Brain microvascular endothelial cell (primary cell): ENCODE results near the gene ATP2A2.

Experiments used
- DNase-seq: peaks from one replicate; pipeline ENCODE4 v3.0.0-alpha.2; 2020
- H3K27ac ChIP-seq: fragments of 250-450 bp; sonication (Bioruptor Pico); 2 replicates; pipeline ENCODE4 v1.5.1; 2020; ENCODE audit warnings: mild to moderate bottlenecking, moderate library complexity
- H3K27me3 ChIP-seq: fragments of 250-450 bp; sonication (Bioruptor Pico); replicated peaks from 2 replicates; pipeline ENCODE4 v1.5.1; 2020; ENCODE audit warnings: mild to moderate bottlenecking
- H3K36me3 ChIP-seq: fragments of 250-450 bp; sonication (Bioruptor Pico); replicated peaks from 2 replicates; pipeline ENCODE4 v1.5.1; 2020; ENCODE audit warnings: mild to moderate bottlenecking
- H3K4me3 ChIP-seq: 2 replicates; pipeline ENCODE4 v1.5.1; 2011; ENCODE audit warnings: low read depth, mild to moderate bottlenecking, control low read depth, low read length, moderate library complexity
- in situ Hi-C: cut with HindIII; loops from 2 replicates; pipeline ENCODE4 v1.10.0; 2017; ENCODE audit warnings: low sequenced_read_pairs, low pct_ligation_motif_present
- TF ChIP-seq, protein P1 (sequence below): IDR thresholded peaks from 2 replicates; pipeline ENCODE4 v1.5.1; 2011; ENCODE audit warnings: low read depth, mild to moderate bottlenecking, moderate library complexity, low read length, control low read depth, inconsistent platforms; ENCODE audit errors: missing control alignments

ATP2A2 gene

DNA sequence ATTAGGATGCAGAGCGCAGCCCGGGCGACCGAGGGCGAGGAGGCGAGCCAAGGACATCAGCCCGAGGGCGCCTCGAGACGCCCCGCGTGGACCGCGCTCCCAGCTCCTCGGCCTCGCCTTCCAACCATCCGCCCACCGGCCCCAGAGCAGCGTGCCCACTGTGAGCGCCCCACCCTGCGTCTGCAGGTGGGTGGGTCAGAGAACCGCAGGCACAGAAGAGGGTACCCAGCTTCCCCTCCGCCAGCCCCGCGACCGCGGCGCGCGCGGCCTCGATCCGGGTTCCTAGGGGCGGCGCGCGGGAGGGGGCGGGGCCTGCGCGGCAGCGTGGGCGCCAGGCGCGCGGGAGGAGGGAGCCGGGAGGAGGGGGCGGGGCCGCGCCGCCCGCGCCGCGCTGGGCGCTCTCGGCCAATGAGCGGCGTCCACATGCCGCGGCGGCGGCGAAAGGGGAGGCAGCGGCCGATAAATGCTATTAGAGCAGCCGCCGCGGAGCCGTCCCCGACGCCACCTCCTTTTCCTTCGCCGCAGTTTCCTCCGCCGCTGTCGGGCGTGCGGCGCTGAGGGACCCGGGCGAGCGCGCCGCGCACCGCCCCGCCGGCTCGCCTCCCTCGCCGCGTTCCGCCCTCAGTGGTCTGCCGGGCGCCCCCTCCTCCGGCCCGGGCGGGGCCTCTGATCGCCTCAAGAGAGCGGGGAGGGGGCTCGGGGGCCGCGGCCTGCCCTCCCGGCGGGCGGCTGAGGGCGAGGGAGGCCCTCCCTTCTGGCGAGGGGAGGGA, at the start of gene ATP2A2:
Gene ATP2A2 (plus strand): TSS at position 469 of the 770 bp plus-strand sequence. CDS start 543 bp downstream, outside the sequence.
- in situ Hi-C loops: no loop called here
- TF ChIP-seq, protein P1, sequence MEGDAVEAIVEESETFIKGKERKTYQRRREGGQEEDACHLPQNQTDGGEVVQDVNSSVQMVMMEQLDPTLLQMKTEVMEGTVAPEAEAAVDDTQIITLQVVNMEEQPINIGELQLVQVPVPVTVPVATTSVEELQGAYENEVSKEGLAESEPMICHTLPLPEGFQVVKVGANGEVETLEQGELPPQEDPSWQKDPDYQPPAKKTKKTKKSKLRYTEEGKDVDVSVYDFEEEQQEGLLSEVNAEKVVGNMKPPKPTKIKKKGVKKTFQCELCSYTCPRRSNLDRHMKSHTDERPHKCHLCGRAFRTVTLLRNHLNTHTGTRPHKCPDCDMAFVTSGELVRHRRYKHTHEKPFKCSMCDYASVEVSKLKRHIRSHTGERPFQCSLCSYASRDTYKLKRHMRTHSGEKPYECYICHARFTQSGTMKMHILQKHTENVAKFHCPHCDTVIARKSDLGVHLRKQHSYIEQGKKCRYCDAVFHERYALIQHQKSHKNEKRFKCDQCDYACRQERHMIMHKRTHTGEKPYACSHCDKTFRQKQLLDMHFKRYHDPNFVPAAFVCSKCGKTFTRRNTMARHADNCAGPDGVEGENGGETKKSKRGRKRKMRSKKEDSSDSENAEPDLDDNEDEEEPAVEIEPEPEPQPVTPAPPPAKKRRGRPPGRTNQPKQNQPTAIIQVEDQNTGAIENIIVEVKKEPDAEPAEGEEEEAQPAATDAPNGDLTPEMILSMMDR: no peak
- peak within 1 kb of the TSS; percentile 97 for H3K27ac ChIP-seq
- DNase-seq: peak; percentile 76
- H3K4me3 ChIP-seq: peak within 1 kb of the TSS; percentile 94
- no peaks in the 10 kb centered on the region for H3K27me3 ChIP-seq
- peaks cover 24% of the 10 kb centered on the region for H3K36me3 ChIP-seq

DNA sequence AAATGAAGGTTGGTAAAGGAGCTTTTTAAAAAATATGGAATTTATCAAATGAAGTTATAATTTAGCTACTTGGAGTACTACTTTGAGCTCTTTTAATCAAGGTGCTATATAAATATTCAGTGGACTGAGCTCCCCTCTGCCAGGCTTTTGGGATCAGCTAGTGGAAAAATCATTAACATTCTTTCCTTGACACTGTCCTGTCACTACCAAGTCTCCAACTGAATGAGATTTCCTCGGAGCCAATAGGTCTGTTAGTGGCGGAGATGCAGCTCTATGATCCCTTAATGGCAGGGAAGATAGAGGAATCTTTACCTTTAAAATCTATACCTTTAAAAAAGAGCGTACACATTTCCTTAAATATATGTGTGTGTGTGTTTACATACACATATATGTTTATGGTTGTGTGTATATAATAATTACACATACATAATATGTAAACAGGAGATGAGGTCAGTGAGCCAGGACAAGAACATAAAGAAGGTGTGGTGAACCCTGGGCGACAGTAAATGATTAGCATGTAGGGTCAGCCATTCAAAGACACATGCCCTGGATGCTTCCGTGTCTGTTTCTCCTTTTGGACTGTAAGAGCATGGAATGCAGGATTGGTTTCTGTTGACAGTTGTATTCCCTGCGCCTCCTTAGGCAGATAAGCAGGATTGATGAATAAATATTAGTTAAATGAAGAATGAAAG, 47.7 kb upstream of the ATP2A2 start:
- Histone ChIP-seq H3K27ac (no peak overlapping the region), H3K36me3 (no peaks in the 10 kb centered on the region), H3K4me3 (no peak overlapping the region), H3K27me3 (no peaks in the 10 kb centered on the region)
- TF ChIP-seq, protein P1: no peak
- no peak for DNase-seq
- in situ Hi-C loops: no loop called here

DNA sequence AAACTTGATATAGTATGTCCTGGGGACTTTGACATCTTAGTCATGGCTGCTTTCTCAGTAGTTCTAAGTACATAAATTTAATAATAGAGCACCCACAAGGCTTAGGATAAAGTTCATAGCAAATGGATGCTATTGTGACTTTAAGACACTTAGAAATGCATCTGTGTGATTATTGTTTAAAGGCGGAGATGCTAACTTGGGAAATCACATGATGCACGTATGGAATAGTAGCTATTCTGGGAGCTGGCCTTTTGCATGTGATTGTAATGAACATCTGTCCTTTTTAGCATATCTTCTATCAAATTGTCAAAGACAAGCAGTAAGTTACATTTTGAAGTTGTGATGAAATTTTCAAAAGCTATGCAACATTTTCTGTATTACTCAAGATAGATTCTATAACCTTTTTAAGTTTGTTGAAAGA, 46.7 kb upstream of the ATP2A2 start:
- Histone ChIP-seq H3K36me3 (no peaks in the 10 kb centered on the region), H3K27me3 (no peaks in the 10 kb centered on the region), H3K4me3 (no peak overlapping the region), H3K27ac (no peak overlapping the region)
- in situ Hi-C loops: no loop called here
- TF ChIP-seq, protein P1: no peak
- no peak for DNase-seq

- Histone ChIP-seq H3K36me3 (no peaks in the 10 kb centered on the region), H3K27ac (no peak overlapping the region), H3K27me3 (no peaks in the 10 kb centered on the region), H3K4me3 (no peak overlapping the region)
- DNase-seq: no peak
- in situ Hi-C loops: no loop called here
- TF ChIP-seq, protein P1: no peak
These were observed 46.3 kb upstream of the ATP2A2 start for GRCh38 chr12:110234755-110235154.

DNA sequence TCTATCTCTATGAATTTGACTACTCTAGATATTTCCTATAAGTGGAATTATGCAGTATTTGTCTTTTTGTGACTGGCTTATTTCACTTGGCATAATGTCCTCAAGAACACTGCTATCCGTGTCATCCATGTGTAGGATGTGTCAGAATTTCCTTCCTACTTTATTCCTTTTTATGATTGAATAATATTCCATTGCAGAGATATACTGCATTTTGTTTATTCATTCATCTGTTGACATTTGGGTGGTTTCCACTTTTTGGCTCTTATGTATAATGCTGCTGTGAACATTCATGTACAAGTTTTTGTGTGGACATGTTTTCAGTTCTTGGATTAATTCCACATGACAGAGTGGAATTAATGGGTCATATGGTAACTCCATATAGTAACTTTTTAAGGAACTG, 45.7 kb upstream of the ATP2A2 start:
- no peaks in the 10 kb centered on the region for H3K27me3 ChIP-seq
- no peak overlapping the region for H3K27ac ChIP-seq
- TF ChIP-seq, protein P1: no peak
- no peak for DNase-seq
- no peaks in the 10 kb centered on the region for H3K36me3 ChIP-seq
- in situ Hi-C loops: no loop called here
- no peak overlapping the region for H3K4me3 ChIP-seq

DNA sequence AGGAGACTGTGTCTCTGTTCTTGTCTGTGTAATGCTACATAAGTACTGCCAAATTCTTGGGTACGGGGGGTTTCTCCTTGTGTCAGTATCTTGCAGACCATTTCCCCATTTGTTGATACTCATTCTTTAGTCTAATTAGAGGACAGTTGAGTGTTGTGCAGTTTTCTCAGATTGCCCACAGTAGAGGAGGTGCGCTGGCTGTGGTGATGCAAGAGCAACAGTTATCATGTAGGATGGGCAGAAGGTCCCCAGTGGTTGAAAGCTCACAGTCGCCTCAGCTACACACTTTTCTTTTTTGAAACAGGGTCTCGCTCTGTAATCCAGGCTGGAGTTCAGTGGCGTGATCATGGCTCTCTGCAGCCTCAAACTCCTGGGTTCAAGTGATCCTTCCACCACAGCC, 37.8 kb upstream of the ATP2A2 start:
- no peak for DNase-seq
- in situ Hi-C loops: no loop called here

More for the DNA sequence above, 37.8 kb upstream of the ATP2A2 start:
- no peak overlapping the region for H3K4me3 ChIP-seq
- H3K27ac ChIP-seq: no peak overlapping the region
- H3K27me3 ChIP-seq: no peaks in the 10 kb centered on the region
- H3K36me3 ChIP-seq: no peaks in the 10 kb centered on the region
- TF ChIP-seq, protein P1: no peak
